HepG2 (cell line): Measurements from ENCODE around the gene TUBB4B. TPM values are rescaled to one million over a fixed set of nuclear protein-coding genes. Genes with fewer than 3 reads are reported as not detected.

Experiments used
- DMAP1 ChIP-seq: IDR thresholded peaks from 2 replicates; pipeline ENCODE4 v1.6.1; 2016
- ELF4 ChIP-seq: sonication (generic); formaldehyde crosslinking; IDR thresholded peaks from 2 replicates; pipeline ENCODE4 v1.5.0; 2020; ENCODE audit warnings: missing genetic modification reagents, mild to moderate bottlenecking, moderate library complexity, borderline replicate concordance
- GATAD1 ChIP-seq: IDR thresholded peaks from 2 replicates; pipeline ENCODE4 v1.6.1; 2016; ENCODE audit warnings: missing genetic modification reagents, missing compliant biosample characterization
- ISX ChIP-seq: sonication (generic); formaldehyde crosslinking; conservative IDR thresholded peaks from 2 replicates; pipeline ENCODE4 v1.5.0; 2020; ENCODE audit warnings: missing genetic modification reagents
- JUN ChIP-seq: sonication (generic); formaldehyde crosslinking; IDR thresholded peaks from 2 replicates; pipeline ENCODE4 v1.4.0; 2020; ENCODE audit warnings: mild to moderate bottlenecking, missing genetic modification reagents
- KMT2B ChIP-seq: IDR thresholded peaks from 2 replicates; pipeline ENCODE4 v1.6.1; 2016; ENCODE audit warnings: missing genetic modification reagents, missing compliant biosample characterization
- MED8 ChIP-seq: sonication (generic); formaldehyde crosslinking; IDR thresholded peaks from 2 replicates; pipeline ENCODE4 v1.8.1; 2023; ENCODE audit warnings: mild to moderate bottlenecking, missing genetic modification reagents; ENCODE audit not compliant: insufficient replicate concordance
- MEIS2 ChIP-seq: sonication (generic); formaldehyde crosslinking; IDR thresholded peaks from 2 replicates; pipeline ENCODE4 v1.9.0; 2021; ENCODE audit warnings: mild to moderate bottlenecking, missing genetic modification reagents
- MIER3 ChIP-seq: IDR thresholded peaks from 2 replicates; pipeline ENCODE4 v1.6.1; 2016; ENCODE audit warnings: missing compliant biosample characterization, borderline replicate concordance
- NFE2 ChIP-seq: sonication (generic); formaldehyde crosslinking; IDR thresholded peaks from 2 replicates; pipeline ENCODE4 v1.4.0; 2020; ENCODE audit warnings: missing genetic modification reagents
- NKX3-1 ChIP-seq: sonication (generic); formaldehyde crosslinking; IDR thresholded peaks from 2 replicates; pipeline ENCODE4 v1.5.0; 2020; ENCODE audit warnings: missing genetic modification reagents
- RELA ChIP-seq: sonication (generic); formaldehyde crosslinking; IDR thresholded peaks from 2 replicates; pipeline ENCODE4 v1.4.0; 2020; ENCODE audit warnings: missing genetic modification reagents
- SALL2 ChIP-seq: sonication (generic); formaldehyde crosslinking; IDR thresholded peaks from 2 replicates; pipeline ENCODE4 v1.8.1; 2023; ENCODE audit warnings: mild to moderate bottlenecking, missing genetic modification reagents, inconsistent platforms
- TGIF2 ChIP-seq: IDR thresholded peaks from 2 replicates; pipeline ENCODE4 v1.6.1; 2016; ENCODE audit warnings: control low read depth, missing compliant biosample characterization
- ZNF337 ChIP-seq: sonication (generic); formaldehyde crosslinking; IDR thresholded peaks from 2 replicates; pipeline ENCODE4 v1.5.1; 2020; ENCODE audit warnings: missing genetic modification reagents, low read depth, mild to moderate bottlenecking, borderline replicate concordance
- ZNF350 ChIP-seq: sonication (generic); formaldehyde crosslinking; IDR thresholded peaks from 2 replicates; pipeline ENCODE4 v1.4.0; 2020; ENCODE audit warnings: mild to moderate bottlenecking, low read depth, missing genetic modification reagents, borderline replicate concordance
- ZNF451 ChIP-seq: sonication (generic); formaldehyde crosslinking; IDR thresholded peaks from 2 replicates; pipeline ENCODE4 v1.5.0; 2020; ENCODE audit warnings: mild to moderate bottlenecking, missing genetic modification reagents
- ZNF660 ChIP-seq: sonication (generic); formaldehyde crosslinking; IDR thresholded peaks from 2 replicates; pipeline ENCODE4 v1.5.1; 2020; ENCODE audit warnings: mild to moderate bottlenecking, low read depth, missing genetic modification reagents, borderline replicate concordance
- ZNF776 ChIP-seq: sonication (generic); formaldehyde crosslinking; IDR thresholded peaks from 2 replicates; pipeline ENCODE4 v1.4.0; 2020; ENCODE audit warnings: mild to moderate bottlenecking, missing genetic modification reagents
- ZSCAN30 ChIP-seq: sonication (generic); formaldehyde crosslinking; IDR thresholded peaks from 2 replicates; pipeline ENCODE4 v1.5.0; 2020; ENCODE audit warnings: mild to moderate bottlenecking, missing genetic modification reagents
- polyA plus RNA-seq, 8 experiments: library from polyadenylated mRNA; depleted of rRNA in 3 of 8; stranded (reverse) in 7 of 8; unstranded in 1 of 8; fragments of >200 nt; fragmentation: Illumina TruSeq in 4 of 8; extraction: Trizol in 4 of 8; gene quantifications; 2 replicates each; pipeline versions ENCODE4 v1.2.1 to v1.2.3, GENCODE V29; 2011 to 2016; ENCODE audit warnings: low read depth in 4 of 8, missing spikeins in 1 of 8, mixed read lengths in 1 of 8; ENCODE audit not compliant: insufficient read depth in 1 of 8
- total RNA-seq, 5 experiments: library from RNA; depleted of rRNA; stranded (reverse); fragments of >200 nt; fragmentation: Illumina TruSeq; extraction: Trizol; gene quantifications; 2 replicates each; pipeline ENCODE4 v1.2.3, GENCODE V29; 2016; ENCODE audit warnings: low read depth in 1 of 5
- TF ChIP-seq, protein P1 (sequence below): sonication (generic); formaldehyde crosslinking; IDR thresholded peaks from 2 replicates; pipeline ENCODE4 v1.4.0; 2020; ENCODE audit warnings: missing genetic modification reagents, low read depth, mild to moderate bottlenecking, borderline replicate concordance
- TF ChIP-seq, protein P2 (sequence below): sonication (generic); formaldehyde crosslinking; IDR thresholded peaks from 2 replicates; pipeline ENCODE4 v1.4.0; 2020; ENCODE audit warnings: missing genetic modification reagents, mild to moderate bottlenecking, borderline replicate concordance
- TF ChIP-seq, protein P3 (sequence below): sonication (generic); formaldehyde crosslinking; IDR thresholded peaks from 2 replicates; pipeline ENCODE4 v1.5.0; 2020; ENCODE audit warnings: missing genetic modification reagents
- TF ChIP-seq, protein P4 (sequence below): sonication (generic); formaldehyde crosslinking; IDR thresholded peaks from 2 replicates; pipeline ENCODE4 v1.9.0; 2022; ENCODE audit warnings: missing genetic modification reagents, mild to moderate bottlenecking, borderline replicate concordance
- TF ChIP-seq, protein P5 (sequence below): sonication (generic); formaldehyde crosslinking; conservative IDR thresholded peaks from 2 replicates; pipeline ENCODE4 v1.4.0; 2020; ENCODE audit warnings: missing genetic modification reagents

TUBB4B gene
- total and polyA plus RNA-seq, 2 of the 13 experiments (the other 11 are each of a cell fraction or from before 2014, with no cell fraction given): 182 to 412 TPM

DNA sequence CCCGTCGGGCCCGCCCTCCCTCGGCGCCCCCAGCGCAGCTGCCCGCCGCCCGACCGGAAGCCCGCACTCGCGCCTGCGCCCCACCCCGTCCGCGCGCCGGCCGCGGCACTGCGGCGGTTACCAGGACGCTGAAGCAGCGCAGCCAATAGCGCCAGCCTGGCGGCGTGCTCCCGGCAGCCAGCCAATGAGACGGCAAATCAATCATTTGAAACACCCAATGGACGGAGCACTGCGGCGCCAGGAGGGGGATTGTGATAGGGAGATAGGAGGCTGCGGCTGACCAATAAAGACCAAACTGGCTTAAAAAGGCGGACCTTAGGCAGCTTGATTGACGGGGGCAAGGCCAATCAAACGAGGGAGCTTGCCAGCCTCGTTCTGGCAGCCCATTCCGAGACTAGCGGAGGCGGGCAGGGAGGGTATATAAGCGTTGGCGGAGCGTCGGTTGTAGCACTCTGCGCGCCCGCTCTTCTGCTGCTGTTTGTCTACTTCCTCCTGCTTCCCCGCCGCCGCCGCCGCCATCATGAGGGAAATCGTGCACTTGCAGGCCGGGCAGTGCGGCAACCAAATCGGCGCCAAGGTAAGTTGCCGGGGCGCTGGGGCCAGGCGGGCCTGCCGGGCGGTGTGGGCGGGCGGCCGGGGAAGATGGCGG is at the start of gene TUBB4B (continued):
- TF ChIP-seq MEIS2 (CRISPR knock-in tag) (peak; percentile 88; the same call in 1 of the 2 replicates), SALL2 (CRISPR knock-in tag) (peak; percentile 59; the same call in 1 of the 2 replicates), ZNF337 (no peak), TGIF2 (CRISPR knock-in tag) (peak; percentile 53), ZSCAN30 (no peak), MIER3 (CRISPR knock-in tag) (0 out of 2 replicates have a peak, but pooled peaks have one; percentile 26), NFE2 (no peak), ZNF350 (CRISPR knock-in tag) (no peak; the same call in none of the 2 replicates), KMT2B (CRISPR knock-in tag) (peak; percentile 17; the same call in 1 of the 2 replicates), GATAD1 (peak; percentile 70), ELF4 (CRISPR knock-in tag) (no peak), JUN (no peak), ZNF451 (CRISPR knock-in tag) (0 out of 2 replicates have a peak, but pooled peaks have one; percentile 40), DMAP1 (peak; percentile 34; the same call in 1 of the 2 replicates), RELA (0 out of 2 replicates have a peak, but pooled peaks have one; percentile 36), MED8 (CRISPR knock-in tag) (peak; percentile 69), NKX3-1 (CRISPR knock-in tag) (peak; percentile 74; the same call in 1 of the 2 replicates), ISX (CRISPR knock-in tag) (0 out of 2 replicates have a peak, but pooled peaks have one; percentile 69), ZNF660 (no peak), ZNF776 (CRISPR knock-in tag) (peak; percentile 58)
- TF ChIP-seq, protein P1, sequence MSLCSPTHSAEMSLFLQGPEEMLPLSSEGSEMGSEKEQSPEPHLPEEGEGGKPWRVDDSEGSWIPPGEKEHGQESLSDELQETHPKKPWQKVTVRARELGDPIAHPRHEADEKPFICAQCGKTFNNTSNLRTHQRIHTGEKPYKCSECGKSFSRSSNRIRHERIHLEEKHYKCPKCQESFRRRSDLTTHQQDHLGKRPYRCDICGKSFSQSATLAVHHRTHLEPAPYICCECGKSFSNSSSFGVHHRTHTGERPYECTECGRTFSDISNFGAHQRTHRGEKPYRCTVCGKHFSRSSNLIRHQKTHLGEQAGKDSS (CRISPR knock-in tag): no peak
- TF ChIP-seq, protein P2, sequence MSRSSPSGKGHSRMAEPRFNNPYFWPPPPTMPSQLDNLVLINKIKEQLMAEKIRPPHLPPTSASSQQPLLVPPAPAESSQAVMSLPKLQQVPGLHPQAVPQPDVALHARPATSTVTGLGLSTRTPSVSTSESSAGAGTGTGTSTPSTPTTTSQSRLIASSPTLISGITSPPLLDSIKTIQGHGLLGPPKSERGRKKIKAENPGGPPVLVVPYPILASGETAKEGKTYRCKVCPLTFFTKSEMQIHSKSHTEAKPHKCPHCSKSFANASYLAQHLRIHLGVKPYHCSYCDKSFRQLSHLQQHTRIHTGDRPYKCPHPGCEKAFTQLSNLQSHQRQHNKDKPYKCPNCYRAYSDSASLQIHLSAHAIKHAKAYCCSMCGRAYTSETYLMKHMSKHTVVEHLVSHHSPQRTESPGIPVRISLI (CRISPR knock-in tag): no peak; the same call in 1 of the 2 replicates
- TF ChIP-seq, protein P3, sequence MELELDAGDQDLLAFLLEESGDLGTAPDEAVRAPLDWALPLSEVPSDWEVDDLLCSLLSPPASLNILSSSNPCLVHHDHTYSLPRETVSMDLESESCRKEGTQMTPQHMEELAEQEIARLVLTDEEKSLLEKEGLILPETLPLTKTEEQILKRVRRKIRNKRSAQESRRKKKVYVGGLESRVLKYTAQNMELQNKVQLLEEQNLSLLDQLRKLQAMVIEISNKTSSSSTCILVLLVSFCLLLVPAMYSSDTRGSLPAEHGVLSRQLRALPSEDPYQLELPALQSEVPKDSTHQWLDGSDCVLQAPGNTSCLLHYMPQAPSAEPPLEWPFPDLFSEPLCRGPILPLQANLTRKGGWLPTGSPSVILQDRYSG (CRISPR knock-in tag): no peak
- TF ChIP-seq, protein P4, sequence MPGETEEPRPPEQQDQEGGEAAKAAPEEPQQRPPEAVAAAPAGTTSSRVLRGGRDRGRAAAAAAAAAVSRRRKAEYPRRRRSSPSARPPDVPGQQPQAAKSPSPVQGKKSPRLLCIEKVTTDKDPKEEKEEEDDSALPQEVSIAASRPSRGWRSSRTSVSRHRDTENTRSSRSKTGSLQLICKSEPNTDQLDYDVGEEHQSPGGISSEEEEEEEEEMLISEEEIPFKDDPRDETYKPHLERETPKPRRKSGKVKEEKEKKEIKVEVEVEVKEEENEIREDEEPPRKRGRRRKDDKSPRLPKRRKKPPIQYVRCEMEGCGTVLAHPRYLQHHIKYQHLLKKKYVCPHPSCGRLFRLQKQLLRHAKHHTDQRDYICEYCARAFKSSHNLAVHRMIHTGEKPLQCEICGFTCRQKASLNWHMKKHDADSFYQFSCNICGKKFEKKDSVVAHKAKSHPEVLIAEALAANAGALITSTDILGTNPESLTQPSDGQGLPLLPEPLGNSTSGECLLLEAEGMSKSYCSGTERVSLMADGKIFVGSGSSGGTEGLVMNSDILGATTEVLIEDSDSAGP (CRISPR knock-in tag): no peak; the same call in 1 of the 2 replicates
- TF ChIP-seq, protein P5, sequence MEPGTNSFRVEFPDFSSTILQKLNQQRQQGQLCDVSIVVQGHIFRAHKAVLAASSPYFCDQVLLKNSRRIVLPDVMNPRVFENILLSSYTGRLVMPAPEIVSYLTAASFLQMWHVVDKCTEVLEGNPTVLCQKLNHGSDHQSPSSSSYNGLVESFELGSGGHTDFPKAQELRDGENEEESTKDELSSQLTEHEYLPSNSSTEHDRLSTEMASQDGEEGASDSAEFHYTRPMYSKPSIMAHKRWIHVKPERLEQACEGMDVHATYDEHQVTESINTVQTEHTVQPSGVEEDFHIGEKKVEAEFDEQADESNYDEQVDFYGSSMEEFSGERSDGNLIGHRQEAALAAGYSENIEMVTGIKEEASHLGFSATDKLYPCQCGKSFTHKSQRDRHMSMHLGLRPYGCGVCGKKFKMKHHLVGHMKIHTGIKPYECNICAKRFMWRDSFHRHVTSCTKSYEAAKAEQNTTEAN (CRISPR knock-in tag): peak; percentile 46; the same call in 1 of the 2 replicates
